HG03354 (cell line): ENCODE results near the gene OR4K14.
"Not testable (repeated sequence)": the region's sequence is repeated elsewhere in the genome, so short reads cannot be mapped to it uniquely, and the experiment has no call there.

Experiments
- ATAC-seq: cut with Tn5 transposase; IDR thresholded peaks from one replicate; pipeline ENCODE4 v1.9.1; 2021; ENCODE audit warnings: mild to moderate bottlenecking; ENCODE audit not compliant: unreplicated experiment, poor library complexity, severe bottlenecking

The OR4K14 gene

DNA sequence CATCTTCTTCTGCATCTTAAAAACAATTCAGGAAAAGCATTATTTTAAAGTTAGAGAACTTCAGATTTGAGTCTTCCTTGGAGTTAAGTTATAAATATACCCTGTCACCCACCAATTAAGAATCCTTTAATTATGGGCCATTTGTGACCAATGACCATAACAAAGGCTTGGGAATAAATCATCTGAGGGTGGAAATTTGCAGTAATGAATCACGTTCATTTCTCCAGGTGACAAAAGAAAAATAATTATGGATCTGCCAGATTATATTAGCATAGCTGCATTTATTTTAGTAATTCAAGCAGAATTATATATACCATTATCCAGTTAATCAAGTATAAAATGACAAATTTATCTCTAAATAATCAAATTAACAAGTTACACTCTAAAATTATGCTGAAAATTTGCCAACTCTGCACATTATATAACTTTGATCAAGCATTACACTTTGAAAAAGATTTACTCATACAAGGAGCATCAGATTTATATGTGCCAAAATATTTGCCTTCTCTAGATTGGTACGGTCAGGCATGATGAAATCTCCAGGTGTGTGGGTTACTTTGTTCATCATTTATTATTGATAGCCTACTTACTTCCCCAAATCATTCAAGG lies at the start of gene OR4K14:
OR4K14 (minus strand) TSS at position 51 of the 609 bp plus-strand sequence. CDS start 4,114 bp downstream, outside the sequence.
- no peak for ATAC-seq

GRCh38 chr14:20059745-20060144 lies 40.6 kb upstream of the OR4K14 start, which contains the start of gene OR4L1:
Gene OR4L1 (plus strand): TSS chr14:20060045. CDS start chr14:20060045, 0 bp downstream.
- no peak for ATAC-seq

- no peak for ATAC-seq
Observed at GRCh38 chr14:20048202-20048601, 29.1 kb upstream of the OR4K14 start.

DNA sequence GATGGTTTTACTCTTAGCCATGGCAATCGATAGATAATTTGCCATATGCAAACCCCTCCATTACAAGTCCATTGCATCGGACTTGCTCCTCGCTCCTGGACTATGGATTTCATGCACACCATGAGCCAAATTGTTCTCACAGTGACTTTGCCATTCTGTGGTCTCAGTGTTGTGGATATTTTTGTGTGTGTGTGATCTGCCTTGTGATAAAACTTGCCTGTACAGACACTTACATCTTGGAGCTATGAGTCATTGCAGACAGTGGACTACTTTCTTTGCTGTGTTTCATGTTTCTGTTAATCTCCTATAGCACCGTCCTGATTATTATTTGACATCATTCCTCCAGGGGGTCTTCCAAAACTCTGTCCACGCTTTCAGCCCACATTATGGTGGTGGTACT lies 25.1 kb upstream of the OR4K14 start:
- no peak for ATAC-seq

- ATAC-seq, result no peak
Observed at GRCh38 chr14:20035938-20036337, 16.8 kb upstream of the OR4K14 start, which contains the start of gene OR4K13. Gene OR4K13 (minus strand): TSS chr14:20036038. CDS start chr14:20034758, 1,280 bp downstream.

- no peak for ATAC-seq
Observed at GRCh38 chr14:20035449-20035848, 16.3 kb upstream of the OR4K14 start.

- no peak for ATAC-seq
Observed at GRCh38 chr14:20031058-20031457, 12.0 kb upstream of the OR4K14 start.

- ATAC-seq, result no peak
Observed at GRCh38 chr14:20008156-20008555, 11.0 kb downstream of the OR4K14 start.

DNA sequence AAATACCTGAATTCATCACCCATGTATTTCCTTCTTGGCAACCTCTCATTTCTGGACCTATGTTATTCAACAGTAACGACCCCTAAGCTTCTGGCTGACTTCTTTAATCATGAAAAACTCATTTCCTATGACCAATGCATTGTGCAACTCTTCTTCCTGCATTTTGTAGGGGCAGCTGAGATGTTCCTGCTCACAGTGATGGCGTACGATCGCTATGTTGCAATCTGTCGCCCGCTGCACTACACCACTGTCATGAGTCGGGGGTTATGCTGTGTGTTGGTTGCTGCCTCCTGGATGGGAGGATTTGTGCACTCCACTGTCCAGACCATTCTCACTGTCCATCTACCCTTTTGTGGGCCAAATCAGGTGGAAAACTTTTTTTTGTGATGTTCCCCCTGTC lies 16.8 kb downstream of the OR4K14 start:
- ATAC-seq, result no peak

DNA sequence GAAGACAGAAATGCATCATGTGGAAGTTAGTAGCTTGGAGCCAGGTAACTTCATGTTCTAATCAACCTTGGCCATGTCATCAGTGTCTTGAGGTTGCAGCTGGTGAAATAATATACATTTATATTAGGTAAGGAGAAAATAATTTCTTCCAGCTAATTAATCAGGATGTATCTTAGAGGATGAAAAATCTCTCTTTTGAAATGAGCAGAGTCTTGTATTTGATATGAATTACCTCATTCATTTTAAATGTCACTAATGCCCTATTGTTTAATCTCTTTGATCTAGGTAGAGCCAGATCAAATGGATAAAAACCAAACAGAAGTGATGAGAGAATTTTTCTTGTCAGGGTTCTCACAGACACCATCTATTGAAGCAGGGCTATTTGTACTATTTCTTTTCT lies 17.2 kb downstream of the OR4K14 start, which contains the start of gene OR4Q2:
OR4Q2 (plus strand) TSS at position 301 of the 400 bp plus-strand sequence.
- ATAC-seq, result no peak

GRCh38 chr14:19993438-19993837 lies 25.7 kb downstream of the OR4K14 start:
- ATAC-seq, result no peak

DNA sequence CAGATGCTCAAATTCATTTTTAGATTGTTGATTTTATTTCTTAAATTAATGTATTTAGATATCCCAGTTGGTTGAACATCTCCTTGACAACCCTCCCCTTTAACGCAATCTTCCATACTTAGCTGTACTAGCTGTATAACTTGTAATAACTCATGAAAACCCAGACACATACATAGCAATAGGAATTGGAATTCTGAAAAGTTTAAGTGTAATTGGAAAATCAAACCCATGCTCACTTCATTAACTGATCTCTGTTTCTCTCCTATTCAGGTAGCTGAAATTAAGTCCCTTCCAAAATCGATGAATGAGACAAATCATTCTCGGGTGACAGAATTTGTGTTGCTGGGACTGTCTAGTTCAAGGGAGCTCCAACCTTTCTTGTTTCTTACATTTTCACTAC lies 43.8 kb downstream of the OR4K14 start, which contains the start of gene OR4K15:
OR4K15 (plus strand) TSS at position 301 of the 400 bp plus-strand sequence; CDS start at position 301, 0 bp downstream.
- ATAC-seq, result no peak

- ATAC-seq, result no peak
Observed at GRCh38 chr14:19974844-19975243, 44.3 kb downstream of the OR4K14 start.

GRCh38 chr14:19969735-19970134 lies 49.4 kb downstream of the OR4K14 start:
- not testable (repeated sequence) for ATAC-seq
